HG03097 (cell line): ENCODE data around the gene MAP7D1.

ENCODE experiments used
- ATAC-seq: cut with Tn5 transposase; IDR thresholded peaks from one replicate; pipeline ENCODE4 v1.9.1; 2021; ENCODE audit not compliant: unreplicated experiment, low FRiP score

The MAP7D1 gene

DNA sequence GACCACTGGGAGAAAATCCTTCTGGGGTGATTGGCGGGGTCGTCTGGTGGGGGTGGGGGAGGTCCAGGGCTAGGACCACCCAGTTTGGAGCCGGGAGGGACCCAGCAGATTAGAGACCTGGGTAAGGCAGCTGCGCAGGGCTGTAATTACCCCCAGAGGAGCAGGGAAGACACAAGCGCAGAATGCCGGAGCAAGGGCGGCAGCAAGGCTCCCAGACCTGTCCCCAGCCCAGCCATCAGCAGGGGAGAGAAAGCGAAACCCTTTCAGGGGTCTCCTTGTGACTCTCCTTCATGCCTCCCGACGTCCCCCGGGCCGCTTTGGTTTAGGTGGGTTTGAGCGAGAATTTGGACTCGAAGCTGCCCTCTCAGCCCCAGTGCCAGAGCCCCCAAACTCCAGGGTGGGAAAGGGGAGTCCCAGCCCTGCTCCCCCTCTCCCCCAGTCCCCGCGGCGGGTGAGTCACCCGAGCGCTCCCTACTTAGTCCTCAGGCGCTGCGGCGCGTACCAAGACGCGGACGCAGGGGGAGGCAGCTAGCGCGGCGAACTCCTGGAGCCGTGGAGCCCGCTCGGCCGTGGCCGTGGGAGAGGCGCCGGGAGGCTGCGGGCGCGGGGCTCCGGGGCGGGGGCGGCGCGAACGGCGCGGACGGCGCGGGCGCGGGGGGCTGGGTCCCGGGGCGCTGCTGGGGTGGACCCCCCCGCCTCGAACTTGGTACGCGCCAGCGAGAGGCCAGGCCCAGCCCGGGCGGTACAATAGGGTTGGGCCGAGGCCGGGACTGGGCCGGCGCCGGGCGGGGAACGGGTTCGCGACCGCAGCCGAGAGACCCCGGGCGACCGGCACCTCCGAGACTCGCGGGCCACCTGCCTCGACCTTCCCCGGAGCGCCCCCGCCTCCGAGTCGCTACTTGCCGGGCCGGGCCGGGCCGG is at the start of gene MAP7D1:
MAP7D1 (plus strand) TSS at position 753 of the 921 bp plus-strand sequence. CDS start 258 bp downstream, outside the sequence.
- peak; percentile 38 for ATAC-seq

DNA sequence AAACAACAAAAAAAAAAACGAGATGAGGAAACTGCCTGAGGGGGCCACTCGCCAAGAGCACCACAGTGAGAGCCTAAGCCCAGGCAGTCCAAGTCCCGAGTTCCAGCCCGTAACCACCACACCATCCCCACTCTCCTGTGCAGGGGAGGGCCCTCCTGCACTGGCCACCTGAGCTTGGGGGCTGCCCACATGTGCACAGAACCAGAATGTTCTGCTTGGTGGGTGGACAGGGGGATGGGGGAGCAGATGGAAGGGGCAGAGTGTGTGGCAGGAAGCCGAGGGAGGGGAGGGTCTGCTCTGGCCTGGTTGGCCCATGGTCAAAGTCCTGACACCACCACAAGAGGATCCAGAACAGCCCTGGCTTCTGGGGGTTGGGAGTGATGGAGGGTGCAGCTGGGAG is 49.7 kb upstream of the MAP7D1 start:
- no peak for ATAC-seq

GRCh38 chr1:36107394-36107793 is 48.6 kb upstream of the MAP7D1 start:
- no peak for ATAC-seq

- no peak for ATAC-seq
Measured at GRCh38 chr1:36108314-36108713, 47.6 kb upstream of the MAP7D1 start.

DNA sequence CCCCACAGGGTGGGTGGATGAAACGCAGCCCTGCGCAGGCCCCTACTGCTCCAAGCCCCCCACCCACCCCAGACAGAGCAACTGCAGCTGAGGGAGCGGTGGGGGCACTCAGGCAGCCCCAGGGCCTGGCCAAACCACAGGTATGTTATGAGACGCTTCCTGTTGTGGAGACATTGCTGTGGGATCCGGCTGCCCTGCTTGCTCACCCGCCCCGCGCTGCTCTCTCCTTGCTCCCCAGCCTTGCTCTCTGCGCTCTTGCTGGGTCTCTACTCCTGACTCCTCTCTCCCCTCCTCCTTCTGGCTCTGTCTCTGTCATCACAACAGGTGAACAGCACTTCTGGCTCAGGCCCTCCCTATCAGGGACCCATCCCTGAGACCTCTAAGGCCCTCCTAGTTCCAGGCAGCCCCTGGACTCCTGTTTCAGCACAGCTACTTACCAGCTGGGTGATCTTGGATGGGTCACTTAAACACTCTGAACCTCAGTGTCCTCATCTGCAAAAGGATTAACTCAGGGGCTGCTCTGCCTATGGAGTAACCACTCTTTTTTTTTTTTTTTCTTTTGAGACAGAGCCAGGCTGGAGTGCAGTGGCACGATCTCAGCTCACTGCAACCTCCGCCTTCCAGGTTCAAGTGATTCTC is 46.8 kb upstream of the MAP7D1 start:
- no peak for ATAC-seq

- no peak for ATAC-seq
Measured at GRCh38 chr1:36111151-36111550, 44.8 kb upstream of the MAP7D1 start.

DNA sequence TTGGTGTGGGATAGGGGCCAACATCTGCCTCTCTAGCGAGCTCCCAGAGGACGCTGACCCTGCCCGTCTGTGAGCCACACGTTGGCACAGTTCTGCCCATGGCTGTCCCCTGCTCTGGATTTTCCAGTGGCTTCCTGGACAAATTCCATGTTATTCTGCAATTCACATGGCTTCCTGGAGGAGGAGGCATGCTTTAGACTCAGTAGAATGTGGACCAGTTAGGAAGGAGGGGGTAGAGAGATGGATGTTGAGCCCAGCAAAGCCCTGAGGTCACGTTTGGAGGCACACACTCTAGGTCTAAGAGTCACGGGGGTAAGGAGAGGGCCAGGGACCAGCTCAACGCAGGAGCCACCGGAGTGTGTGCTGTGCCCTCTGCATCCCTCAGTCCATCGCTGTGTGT is 43.1 kb upstream of the MAP7D1 start:
- ATAC-seq: no peak

DNA sequence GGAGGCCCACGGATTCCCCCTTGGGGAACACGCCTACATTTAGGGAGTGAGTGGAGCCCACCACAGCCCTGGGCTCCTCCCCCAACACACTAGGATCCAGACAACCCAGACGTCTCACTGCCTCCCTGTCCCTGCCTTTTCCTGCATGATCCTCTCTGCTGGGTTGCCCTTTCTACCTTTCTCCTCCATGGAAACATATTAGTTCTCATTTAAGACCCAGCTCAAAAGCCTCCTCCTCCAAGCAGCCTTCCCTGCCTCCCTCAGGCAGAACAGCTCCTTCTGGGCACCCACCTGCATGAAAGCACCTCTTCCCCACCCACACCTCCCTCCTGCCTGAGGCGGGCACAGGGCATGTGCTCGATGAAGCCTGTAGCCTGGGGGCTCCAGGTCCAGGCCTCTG is 41.6 kb upstream of the MAP7D1 start:
- no peak for ATAC-seq

GRCh38 chr1:36115200-36115669 is 40.7 kb upstream of the MAP7D1 start:
- ATAC-seq: no peak

DNA sequence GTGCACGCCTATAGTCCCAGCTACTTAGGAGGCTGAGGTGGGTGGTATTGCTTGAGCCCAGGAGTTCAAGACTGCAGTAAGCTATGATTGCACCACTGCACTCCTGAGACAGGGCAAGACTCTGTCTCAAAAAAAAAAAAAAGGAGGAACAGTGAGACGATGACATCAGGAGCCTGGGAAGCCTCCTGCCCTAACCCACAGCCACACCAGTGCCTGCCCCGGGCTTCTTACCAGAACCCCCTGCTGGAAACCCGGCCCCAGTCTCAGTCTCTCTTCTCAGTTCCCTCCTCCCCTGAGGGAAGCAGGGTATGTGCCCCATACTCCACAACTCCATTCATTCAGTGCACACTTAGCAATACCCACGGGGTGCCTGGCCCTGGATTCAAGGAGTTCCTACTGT is 40.0 kb upstream of the MAP7D1 start:
- no peak for ATAC-seq

DNA sequence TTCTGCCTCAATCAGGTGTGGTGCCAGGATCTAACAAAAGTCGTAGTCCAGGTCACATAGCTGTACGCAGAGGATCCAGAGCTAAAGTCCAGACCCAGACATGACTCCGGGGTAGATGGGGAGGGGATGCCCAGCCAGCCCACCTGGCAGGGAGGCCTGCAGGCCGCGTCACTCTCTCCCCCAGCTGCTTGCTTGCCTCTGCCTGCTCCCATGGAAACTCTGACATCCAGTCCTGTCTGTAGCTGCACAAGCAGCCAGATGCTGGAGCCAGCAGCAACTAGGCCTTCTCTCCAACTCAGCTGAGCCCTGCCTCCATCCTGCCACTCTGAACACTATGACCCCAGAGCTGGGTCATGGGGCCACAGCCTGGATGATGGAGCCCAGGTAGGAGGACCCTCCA is 39.1 kb upstream of the MAP7D1 start:
- ATAC-seq: no peak

GRCh38 chr1:36118447-36119204 is 37.3 kb upstream of the MAP7D1 start:
- no peak for ATAC-seq

GRCh38 chr1:36119456-36119855 is 36.5 kb upstream of the MAP7D1 start:
- ATAC-seq: no peak

GRCh38 chr1:36122062-36123030 is 33.6 kb upstream of the MAP7D1 start:
- ATAC-seq: no peak

- ATAC-seq: no peak
Measured at GRCh38 chr1:36123356-36123755, 32.6 kb upstream of the MAP7D1 start.

GRCh38 chr1:36124404-36125128 is 31.4 kb upstream of the MAP7D1 start:
- no peak for ATAC-seq

DNA sequence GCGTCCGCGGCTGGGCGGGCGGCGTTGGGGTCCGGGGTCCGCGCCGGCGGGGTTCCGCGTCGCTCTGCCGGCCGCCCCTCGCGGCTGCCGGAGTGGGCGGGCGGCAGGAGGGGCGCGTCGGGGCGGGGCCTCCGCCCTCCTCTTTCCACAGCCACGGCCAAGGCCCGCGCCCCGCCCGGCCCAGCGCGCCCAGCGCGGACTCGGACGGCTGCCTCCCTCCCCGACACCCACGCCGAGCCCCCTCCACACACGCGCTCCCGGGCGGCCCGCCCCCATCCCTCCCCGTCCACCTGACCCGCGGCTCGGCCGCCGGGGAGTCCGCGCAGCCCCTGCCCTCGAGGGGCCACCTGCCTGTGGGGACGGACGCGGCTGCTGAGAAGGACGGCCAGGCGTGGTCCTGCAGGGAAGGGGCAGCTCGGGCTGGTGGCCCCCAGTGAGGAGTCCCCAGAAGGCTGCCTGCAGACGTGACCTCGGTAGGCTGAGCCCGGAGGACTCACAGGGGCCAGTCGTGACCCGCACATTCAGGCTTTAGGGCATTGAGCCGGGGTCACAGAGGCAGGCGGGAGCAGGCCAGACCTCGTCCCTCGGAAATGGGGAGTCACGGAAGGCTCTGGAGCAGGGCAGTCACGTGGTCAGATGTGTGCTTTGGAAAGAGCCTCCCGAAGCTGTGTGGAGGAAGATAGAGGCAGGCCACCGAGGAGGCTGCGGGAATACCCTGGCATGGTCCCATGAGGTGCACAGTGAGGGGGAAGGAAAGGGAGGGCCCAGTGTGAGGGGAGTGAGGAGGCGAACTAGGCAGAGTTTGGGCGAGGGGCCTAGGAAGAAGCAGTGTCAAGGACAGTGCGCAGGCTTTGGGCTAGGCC is 30.6 kb upstream of the MAP7D1 start, which contains the start of gene COL8A2:
COL8A2 (minus strand) TSS at position 94 of the 863 bp plus-strand sequence. CDS start 24,980 bp downstream, outside the sequence.
- no peak for ATAC-seq

- ATAC-seq: no peak
Measured at GRCh38 chr1:36126005-36126716, 29.8 kb upstream of the MAP7D1 start.
